Mesenchymal stem cell (in vitro differentiated cells and primary cell): Measurements from ENCODE around the gene SPRYD4.
A peak's percentile ranks its signal among the peaks of the same experiment; 100 is the strongest.

ENCODE experiments used
- DNase-seq: peaks from one replicate; pipeline ENCODE4 v3.0.0-alpha.2; 2013
- H2AFZ ChIP-seq: one replicate; pipeline ENCODE4 v1.6.1; 2013; ENCODE audit warnings: low read depth, mild to moderate bottlenecking, control low read depth, inconsistent platforms, low read length, moderate library complexity
- H2AK5ac ChIP-seq: 2 replicates; pipeline ENCODE4 v1.6.1; 2013; ENCODE audit warnings: low read length, moderate library complexity, mild to moderate bottlenecking, inconsistent platforms; ENCODE audit not compliant: severe bottlenecking
- H2BK120ac ChIP-seq: one replicate; pipeline ENCODE4 v1.6.1; 2013; ENCODE audit warnings: low read depth, mild to moderate bottlenecking, inconsistent platforms, low read length, moderate library complexity
- H2BK12ac ChIP-seq, 2 experiments: one replicate each; pipeline ENCODE4 v1.6.1; 2013; ENCODE audit warnings: inconsistent platforms in 2 of 2, low read length in 2 of 2, mild to moderate bottlenecking in 2 of 2, moderate library complexity in 2 of 2, control low read depth in 1 of 2
- H2BK15ac ChIP-seq: one replicate; pipeline ENCODE4 v1.6.1; 2013; ENCODE audit warnings: mild to moderate bottlenecking, low read depth, inconsistent platforms; ENCODE audit not compliant: poor library complexity, severe bottlenecking
- H2BK5ac ChIP-seq: 2 replicates; pipeline ENCODE4 v1.6.1; 2013; ENCODE audit warnings: low read depth, mild to moderate bottlenecking, low read length, control low read depth, inconsistent platforms; ENCODE audit not compliant: poor library complexity, severe bottlenecking
- H3K14ac ChIP-seq, 2 experiments: one replicate each; pipeline ENCODE4 v1.6.1; 2013; ENCODE audit warnings: inconsistent platforms in 2 of 2, low read length in 2 of 2, control low read depth in 1 of 2, mild to moderate bottlenecking in 1 of 2, moderate library complexity in 1 of 2
- H3K18ac ChIP-seq, 2 experiments: one replicate each; pipeline ENCODE4 v1.6.1; 2013; ENCODE audit warnings: inconsistent platforms in 2 of 2, low read length in 2 of 2, control low read depth in 1 of 2, low read depth in 1 of 2, mild to moderate bottlenecking in 1 of 2
- H3K23ac ChIP-seq, 2 experiments: one replicate each; pipeline ENCODE4 v1.6.1; 2013; ENCODE audit warnings: inconsistent platforms in 2 of 2, low read length in 2 of 2, mild to moderate bottlenecking in 2 of 2, moderate library complexity in 2 of 2, control low read depth in 1 of 2
- H3K27ac ChIP-seq: 2 replicates; pipeline ENCODE4 v1.5.1; 2013; ENCODE audit warnings: mild to moderate bottlenecking, moderate library complexity, low read length, control low read depth, inconsistent platforms; ENCODE audit not compliant: poor library complexity, severe bottlenecking
- H3K27me3 ChIP-seq, 2 experiments: 2 replicates each; pipeline versions ENCODE4 v1.6.1 to v1.7.0; 2013; ENCODE audit warnings: low read length in 2 of 2, mild to moderate bottlenecking in 2 of 2, moderate library complexity in 2 of 2, control low read depth in 1 of 2, inconsistent platforms in 1 of 2; ENCODE audit not compliant: control insufficient read depth in 1 of 2, insufficient read depth in 1 of 2
- H3K36me3 ChIP-seq, 2 experiments: 2 replicates each; pipeline versions ENCODE4 v1.6.1 to v1.7.0; 2013; ENCODE audit warnings: low read length in 2 of 2, control low read depth in 1 of 2, inconsistent platforms in 1 of 2, low read depth in 1 of 2, mild to moderate bottlenecking in 1 of 2; ENCODE audit not compliant: insufficient read depth in 2 of 2, control insufficient read depth in 1 of 2
- H3K4ac ChIP-seq, 2 experiments: one replicate each; pipeline ENCODE4 v1.6.1; 2013; ENCODE audit warnings: inconsistent platforms in 2 of 2, low read length in 2 of 2, mild to moderate bottlenecking in 2 of 2, moderate library complexity in 2 of 2, control low read depth in 1 of 2, low read depth in 1 of 2
- H3K4me1 ChIP-seq: 2 replicates; pipeline ENCODE4 v1.6.1; 2013; ENCODE audit warnings: low read depth, low read length, control low read depth; ENCODE audit not compliant: control insufficient read depth, insufficient read depth
- H3K4me2 ChIP-seq: 2 replicates; pipeline ENCODE4 v1.6.1; 2013; ENCODE audit warnings: low read length, mild to moderate bottlenecking, inconsistent platforms; ENCODE audit not compliant: poor library complexity, severe bottlenecking
- H3K4me3 ChIP-seq, 2 experiments: 2 replicates each; pipeline versions ENCODE4 v1.5.1 to v1.7.0; 2013; ENCODE audit warnings: low read length in 2 of 2, mild to moderate bottlenecking in 2 of 2, control low read depth in 1 of 2, low read depth in 1 of 2; ENCODE audit not compliant: insufficient read depth in 1 of 2
- H3K79me1 ChIP-seq: replicated peaks from 2 replicates; pipeline ENCODE4 v1.6.1; 2013; ENCODE audit warnings: mild to moderate bottlenecking, control low read depth, low read length, inconsistent platforms; ENCODE audit not compliant: poor library complexity, severe bottlenecking
- H3K9ac ChIP-seq: 2 replicates; pipeline ENCODE4 v1.7.0; 2013; ENCODE audit warnings: mild to moderate bottlenecking, low read length, moderate library complexity
- H3K9me3 ChIP-seq: 2 replicates; pipeline ENCODE4 v1.7.0; 2013; ENCODE audit warnings: mild to moderate bottlenecking, low read length; ENCODE audit not compliant: control insufficient read depth
- H4K8ac ChIP-seq: one replicate; pipeline ENCODE4 v1.6.1; 2013; ENCODE audit warnings: inconsistent platforms, mild to moderate bottlenecking, low read length, moderate library complexity
- H4K91ac ChIP-seq: one replicate; pipeline ENCODE4 v1.6.1; 2013; ENCODE audit warnings: mild to moderate bottlenecking, low read length, inconsistent platforms
- WGBS: methylation state at CpG from one replicate; pipeline ENCODE4 v1.1.7; 2013; ENCODE audit warnings: mixed read lengths; 5-methylcytosine and 5-hydroxymethylcytosine counted together

The SPRYD4 gene

DNA sequence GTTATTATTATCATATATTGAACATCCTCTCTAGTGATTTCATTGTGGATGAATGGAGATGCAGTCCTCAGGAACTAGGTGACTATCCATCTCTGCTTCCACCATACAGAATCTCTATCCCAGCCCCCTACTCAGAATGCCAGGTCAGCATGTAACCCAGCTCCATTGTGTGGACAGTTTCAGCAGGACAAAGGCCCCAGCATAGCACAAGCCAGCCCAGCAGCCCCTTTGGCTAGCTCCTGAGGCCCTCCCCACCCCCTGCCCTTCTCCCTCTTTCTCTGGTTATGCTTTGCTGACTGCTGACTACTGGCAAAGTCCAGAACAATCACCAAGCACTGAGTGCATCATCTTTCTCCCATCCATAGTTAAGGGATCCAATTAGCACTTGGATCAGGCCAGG, 5.8 kb upstream of the SPRYD4 start:
- H3K4me3 ChIP-seq: no peak overlapping the region
- H3K79me1 ChIP-seq: no peaks in the 10 kb centered on the region
- H3K18ac ChIP-seq: no peak overlapping the region
- H3K4ac ChIP-seq: no peak overlapping the region
- no peaks in the 10 kb centered on the region for H3K27me3 ChIP-seq
- no peak overlapping the region for H4K8ac ChIP-seq
- DNase-seq: no peak
- no peak overlapping the region for H2BK15ac ChIP-seq
- peaks cover 11% of the 10 kb centered on the region for H3K4me1 ChIP-seq
- no peak overlapping the region for H2AFZ ChIP-seq
- no peak overlapping the region for H2BK5ac ChIP-seq
- H2BK120ac ChIP-seq: no peak overlapping the region
- H3K23ac ChIP-seq: no peak overlapping the region
- peak overlapping the region; percentile 26 for H2AK5ac ChIP-seq
- no peak overlapping the region for H3K27ac ChIP-seq
- H3K4me2 ChIP-seq: no peak overlapping the region
- peak overlapping the region; percentile 73 for H3K9ac ChIP-seq
- no peak overlapping the region for H3K14ac ChIP-seq
- peak overlapping the region in 1 of 2 experiments; percentile 71 for H2BK12ac ChIP-seq
- no peak overlapping the region for H4K91ac ChIP-seq
- no peaks in the 10 kb centered on the region for H3K9me3 ChIP-seq
- H3K36me3 ChIP-seq: no peaks in the 10 kb centered on the region

DNA sequence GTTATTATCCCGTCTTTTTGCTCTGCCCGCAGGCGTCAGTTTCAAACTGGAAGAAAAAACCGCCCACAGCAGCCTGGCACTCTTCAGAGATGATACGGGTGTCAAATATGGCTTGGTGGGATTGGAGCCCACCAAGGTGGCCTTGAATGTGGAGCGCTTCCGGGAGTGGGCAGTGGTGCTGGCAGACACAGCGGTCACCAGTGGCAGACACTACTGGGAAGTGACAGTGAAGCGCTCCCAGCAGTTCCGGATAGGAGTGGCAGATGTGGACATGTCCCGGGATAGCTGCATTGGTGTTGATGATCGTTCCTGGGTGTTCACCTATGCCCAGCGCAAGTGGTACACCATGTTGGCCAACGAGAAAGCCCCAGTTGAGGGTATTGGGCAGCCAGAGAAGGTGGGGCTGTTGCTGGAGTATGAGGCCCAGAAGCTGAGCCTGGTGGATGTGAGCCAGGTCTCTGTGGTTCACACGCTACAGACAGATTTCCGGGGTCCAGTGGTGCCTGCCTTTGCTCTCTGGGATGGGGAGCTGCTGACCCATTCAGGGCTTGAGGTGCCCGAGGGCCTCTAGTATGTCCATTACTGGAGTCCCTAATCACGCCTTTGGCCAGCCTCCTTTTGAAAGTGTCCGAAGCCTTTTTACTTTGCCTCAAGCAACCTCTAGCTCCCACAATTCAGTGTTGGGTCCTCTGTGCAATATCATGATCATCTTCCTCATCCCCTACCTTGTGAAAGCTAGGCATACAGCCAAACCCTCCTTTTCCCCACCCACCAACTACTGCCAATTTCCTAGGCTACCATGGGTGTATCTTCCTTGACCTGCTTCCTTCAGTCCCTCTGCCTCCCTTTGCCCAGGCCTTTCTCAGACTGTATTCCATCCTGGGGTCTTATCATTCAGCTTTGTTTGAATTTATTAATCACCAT, 891 bp downstream of the SPRYD4 start:
- WGBS: 69% methylated on average over 19 of the region's 19 CpGs
- H3K27ac ChIP-seq: no peak overlapping the region
- H2BK120ac ChIP-seq: no peak overlapping the region
- H2AK5ac ChIP-seq: peak overlapping the region; percentile 36
- peaks cover 9 to 32% of the 10 kb centered on the region in 2 experiments for H3K36me3 ChIP-seq
- peak overlapping the region; percentile 30 for H4K91ac ChIP-seq
- no peak overlapping the region for H2BK5ac ChIP-seq
- no peaks in the 10 kb centered on the region for H3K27me3 ChIP-seq
- peak overlapping the region; percentile 58 for H2AFZ ChIP-seq
- no peaks in the 10 kb centered on the region for H3K9me3 ChIP-seq
- peaks cover 8% of the 10 kb centered on the region for H3K4me1 ChIP-seq
- no peak for DNase-seq
- H3K4ac ChIP-seq: peak overlapping the region; percentile 39 to 90
- no peak overlapping the region for H3K23ac ChIP-seq
- H3K14ac ChIP-seq: peak overlapping the region in 1 of 2 experiments; percentile 55
- peak overlapping the region in 1 of 2 experiments; percentile 59 for H2BK12ac ChIP-seq
- peak overlapping the region; percentile 94 for H3K9ac ChIP-seq
- H3K4me2 ChIP-seq: peak overlapping the region; percentile 92
- H3K79me1 ChIP-seq: peaks cover 19% of the 10 kb centered on the region
- H2BK15ac ChIP-seq: no peak overlapping the region
- H3K4me3 ChIP-seq: peak overlapping the region; percentile 64 to 87
- H3K18ac ChIP-seq: no peak overlapping the region
- peak overlapping the region; percentile 88 for H4K8ac ChIP-seq

DNA sequence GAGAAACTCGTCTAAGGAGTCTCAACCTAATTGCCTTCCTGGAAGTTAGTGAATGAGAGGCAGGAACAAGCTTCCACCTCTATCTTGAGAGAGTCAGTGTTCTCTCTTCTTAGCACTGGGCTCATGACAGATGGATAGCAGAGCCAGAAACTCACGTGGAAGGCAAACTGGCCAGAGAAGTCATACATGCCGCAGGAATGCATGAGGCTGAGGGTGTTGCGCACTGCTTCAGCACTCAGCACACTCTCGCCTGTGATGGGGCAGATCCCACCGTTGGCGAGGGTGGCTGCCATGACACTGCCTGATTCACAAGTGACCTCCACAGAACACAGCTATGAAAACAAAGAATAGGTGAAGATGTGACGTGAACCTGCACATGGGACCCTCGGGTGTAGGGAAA, 6.0 kb downstream of the SPRYD4 start:
- H2BK12ac ChIP-seq: no peak overlapping the region
- peaks cover 20% of the 10 kb centered on the region for H3K79me1 ChIP-seq
- H4K8ac ChIP-seq: no peak overlapping the region
- H4K91ac ChIP-seq: no peak overlapping the region
- no peak overlapping the region for H2BK120ac ChIP-seq
- H3K4ac ChIP-seq: no peak overlapping the region
- WGBS: 97% methylated on average over 9 of the region's 9 CpGs
- no peak overlapping the region for H3K18ac ChIP-seq
- H3K9me3 ChIP-seq: no peaks in the 10 kb centered on the region
- no peak overlapping the region for H3K9ac ChIP-seq
- no peak overlapping the region for H3K14ac ChIP-seq
- H2BK5ac ChIP-seq: no peak overlapping the region
- H3K27me3 ChIP-seq: no peaks in the 10 kb centered on the region
- DNase-seq: no peak
- peaks cover 15 to 34% of the 10 kb centered on the region in 2 experiments for H3K36me3 ChIP-seq
- no peak overlapping the region for H2BK15ac ChIP-seq
- H3K4me1 ChIP-seq: peaks cover 3% of the 10 kb centered on the region
- H3K4me2 ChIP-seq: no peak overlapping the region
- H3K4me3 ChIP-seq: no peak overlapping the region
- H3K23ac ChIP-seq: no peak overlapping the region
- H2AFZ ChIP-seq: no peak overlapping the region
- H2AK5ac ChIP-seq: no peak overlapping the region
- no peak overlapping the region for H3K27ac ChIP-seq

DNA sequence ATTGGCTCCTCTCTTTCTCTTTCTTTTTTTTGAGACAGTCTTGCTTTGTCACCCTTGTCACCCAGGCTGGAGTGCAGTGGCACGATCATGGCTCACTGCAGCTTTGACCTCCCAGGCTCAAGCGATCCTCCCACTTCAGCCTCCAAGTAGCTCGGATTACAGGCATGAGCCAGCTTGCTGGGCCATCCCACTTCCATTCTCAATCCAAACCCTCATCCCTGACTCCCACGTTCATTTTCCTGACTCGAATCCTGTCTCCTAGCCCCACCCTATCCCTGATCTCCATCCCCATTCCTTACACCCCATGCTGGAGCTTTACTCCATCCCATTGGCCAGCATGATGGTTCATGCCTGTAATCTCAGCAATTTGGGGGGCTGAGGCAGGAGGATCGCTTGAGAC, 7.8 kb downstream of the SPRYD4 start:
- no peaks in the 10 kb centered on the region for H3K9me3 ChIP-seq
- no peak overlapping the region for H2AK5ac ChIP-seq
- H2BK120ac ChIP-seq: no peak overlapping the region
- no peak overlapping the region for H3K27ac ChIP-seq
- H3K9ac ChIP-seq: no peak overlapping the region
- H3K4me3 ChIP-seq: no peak overlapping the region
- H2BK5ac ChIP-seq: no peak overlapping the region
- H3K4me1 ChIP-seq: no peaks in the 10 kb centered on the region
- no peak overlapping the region for H2BK15ac ChIP-seq
- peaks cover 11% of the 10 kb centered on the region for H3K79me1 ChIP-seq
- DNase-seq: no peak
- no peaks in the 10 kb centered on the region for H3K27me3 ChIP-seq
- no peak overlapping the region for H4K8ac ChIP-seq
- WGBS: 86% methylated on average over 6 of the region's 6 CpGs
- no peak overlapping the region for H3K18ac ChIP-seq
- H3K14ac ChIP-seq: no peak overlapping the region
- H3K36me3 ChIP-seq: peaks cover 13 to 23% of the 10 kb centered on the region in 2 experiments
- no peak overlapping the region for H3K23ac ChIP-seq
- no peak overlapping the region for H3K4me2 ChIP-seq
- no peak overlapping the region for H2AFZ ChIP-seq
- H3K4ac ChIP-seq: no peak overlapping the region
- no peak overlapping the region for H4K91ac ChIP-seq
- no peak overlapping the region for H2BK12ac ChIP-seq
